Liver (tissue), 9 donors: ENCODE measurements around the gene PAPPA. TPM values are rescaled to one million over a fixed set of nuclear protein-coding genes. Genes with fewer than 3 reads are reported as not detected.

Experiments
- DNase-seq: peaks from one replicate; pipeline ENCODE4 v3.0.0-alpha.2; 2017; ENCODE audit warnings: low spot score
- H3K27ac ChIP-seq, 2 donors: one replicate each; pipeline ENCODE4 v1.7.0; 2013; ENCODE audit warnings: inconsistent platforms in 2 of 2, low read length in 2 of 2, control low read depth in 1 of 2, low read depth in 1 of 2, mild to moderate bottlenecking in 1 of 2
- H3K27me3 ChIP-seq, 4 donors: one replicate each; pipeline versions ENCODE4 v1.6.1 to v1.7.0; 2013; ENCODE audit warnings: low read length in 3 of 4, inconsistent platforms in 1 of 4, mild to moderate bottlenecking in 1 of 4, moderate library complexity in 1 of 4; ENCODE audit not compliant: control insufficient read depth in 4 of 4, insufficient read depth in 4 of 4
- H3K36me3 ChIP-seq, 4 donors: one replicate each; pipeline versions ENCODE4 v1.6.1 to v1.7.0; 2013; ENCODE audit warnings: low read length in 3 of 4, mild to moderate bottlenecking in 3 of 4, low read depth in 1 of 4, moderate library complexity in 1 of 4; ENCODE audit not compliant: control insufficient read depth in 4 of 4, insufficient read depth in 3 of 4
- H3K4me1 ChIP-seq, 4 donors: one replicate each; pipeline versions ENCODE4 v1.6.1 to v1.7.0; 2013; ENCODE audit warnings: low read length in 3 of 4, mild to moderate bottlenecking in 3 of 4, moderate library complexity in 1 of 4; ENCODE audit not compliant: control insufficient read depth in 4 of 4, insufficient read depth in 4 of 4
- H3K4me3 ChIP-seq, 3 donors: one replicate each; pipeline versions ENCODE4 v1.6.1 to v1.7.0; 2013; ENCODE audit warnings: low read length in 3 of 3, control low read depth in 1 of 3, low read depth in 1 of 3, mild to moderate bottlenecking in 1 of 3
- H3K9ac ChIP-seq, 2 donors: one replicate each; pipeline ENCODE4 v1.7.0; 2013; ENCODE audit warnings: low read length in 2 of 2, mild to moderate bottlenecking in 2 of 2, moderate library complexity in 2 of 2, control low read depth in 1 of 2, low read depth in 1 of 2
- H3K9me3 ChIP-seq, 4 donors: one replicate each; pipeline versions ENCODE4 v1.6.1 to v1.7.0; 2013; ENCODE audit warnings: low read length in 3 of 4; ENCODE audit not compliant: control insufficient read depth in 4 of 4
- FOXA1 ChIP-seq: IDR thresholded peaks from 2 replicates; pipeline ENCODE4 v1.6.1; 2016; ENCODE audit warnings: antibody characterized with exemption
- FOXA2 ChIP-seq: IDR thresholded peaks from 2 replicates; pipeline ENCODE4 v1.6.1; 2016; ENCODE audit warnings: antibody characterized with exemption
- GABPA ChIP-seq, 2 donors: IDR thresholded peaks in 1 of 2; conservative IDR thresholded peaks in 1 of 2; 2 replicates each; pipeline ENCODE4 v1.6.1; 2016; ENCODE audit warnings: antibody characterized with exemption in 2 of 2, mild to moderate bottlenecking in 1 of 2, moderate library complexity in 1 of 2
- HNF4A ChIP-seq, 2 donors: conservative IDR thresholded peaks; 2 replicates each; pipeline ENCODE4 v1.6.1; 2016; ENCODE audit warnings: antibody characterized with exemption in 2 of 2, mild to moderate bottlenecking in 2 of 2
- HNF4G ChIP-seq: IDR thresholded peaks from 2 replicates; pipeline ENCODE4 v1.6.1; 2016; ENCODE audit warnings: antibody characterized with exemption
- NR2F2 ChIP-seq: IDR thresholded peaks from 2 replicates; pipeline ENCODE4 v1.6.1; 2016; ENCODE audit warnings: antibody characterized with exemption
- RAD21 ChIP-seq, 2 donors: IDR thresholded peaks; 2 replicates each; pipeline ENCODE4 v1.6.1; 2016; ENCODE audit warnings: antibody characterized with exemption in 2 of 2, mild to moderate bottlenecking in 2 of 2
- RXRA ChIP-seq, 2 donors: IDR thresholded peaks; 2 replicates each; pipeline ENCODE4 v1.6.1; 2017 to 2018; ENCODE audit warnings: antibody characterized with exemption in 2 of 2, mild to moderate bottlenecking in 1 of 2
- SP1 ChIP-seq: IDR thresholded peaks from 2 replicates; pipeline ENCODE4 v1.6.1; 2018; ENCODE audit warnings: antibody characterized with exemption, mild to moderate bottlenecking
- TAF1 ChIP-seq: conservative IDR thresholded peaks from 2 replicates; pipeline ENCODE4 v1.6.1; 2016; ENCODE audit warnings: antibody characterized with exemption, mild to moderate bottlenecking
- WGBS: extraction: QIAGEN DNeasy Blood & Tissue Kit; methylation state at CpG from one replicate; pipeline ENCODE4 v1.1.7; 2013; 5-methylcytosine and 5-hydroxymethylcytosine counted together
- polyA plus RNA-seq, 2 donors: library from polyadenylated mRNA; stranded (reverse) in 1 of 2; unstranded in 1 of 2; fragments of 200-250 nt in 1 of 2; fragments of >200 nt in 1 of 2; fragmentation: Nextera tagmentation in 1 of 2; extraction: Ambion mirVana in 1 of 2; gene quantifications; one replicate each; pipeline versions ENCODE4 v1.2.1 to v1.2.3, GENCODE V29; 2013 to 2015
- total RNA-seq, 2 donors: library from RNA; depleted of rRNA; stranded (reverse); fragments of >200 nt; gene quantifications; one replicate each; pipeline ENCODE4 v1.2.3, GENCODE V29; 2014
- TF ChIP-seq, protein P1 (sequence below): IDR thresholded peaks from 2 replicates; pipeline ENCODE4 v1.6.1; 2016; ENCODE audit warnings: antibody characterized with exemption
- TF ChIP-seq, protein P2 (sequence below): IDR thresholded peaks from 2 replicates; pipeline ENCODE4 v1.6.1; 2016; ENCODE audit warnings: antibody characterized with exemption
- TF ChIP-seq, protein P3 (sequence below): IDR thresholded peaks from 2 replicates; pipeline ENCODE4 v1.6.1; 2016; ENCODE audit warnings: antibody characterized with exemption, mild to moderate bottlenecking
- TF ChIP-seq, protein P4 (sequence below): fragments of 150-350 bp; IDR thresholded peaks from 2 replicates; pipeline ENCODE4 v1.5.1; 2017; ENCODE audit warnings: improper control_type of control experiment, low read depth, low read length; ENCODE audit not compliant: missing input control
- donor health status: healthy.
- donor health status: healthy.
- donor health status: healthy.
- donor health status: healthy.
- donor health status: healthy.

PAPPA gene
- total and polyA plus RNA-seq, 4 donors = 0.03 to 0.33 (median 0.20) TPM

DNA sequence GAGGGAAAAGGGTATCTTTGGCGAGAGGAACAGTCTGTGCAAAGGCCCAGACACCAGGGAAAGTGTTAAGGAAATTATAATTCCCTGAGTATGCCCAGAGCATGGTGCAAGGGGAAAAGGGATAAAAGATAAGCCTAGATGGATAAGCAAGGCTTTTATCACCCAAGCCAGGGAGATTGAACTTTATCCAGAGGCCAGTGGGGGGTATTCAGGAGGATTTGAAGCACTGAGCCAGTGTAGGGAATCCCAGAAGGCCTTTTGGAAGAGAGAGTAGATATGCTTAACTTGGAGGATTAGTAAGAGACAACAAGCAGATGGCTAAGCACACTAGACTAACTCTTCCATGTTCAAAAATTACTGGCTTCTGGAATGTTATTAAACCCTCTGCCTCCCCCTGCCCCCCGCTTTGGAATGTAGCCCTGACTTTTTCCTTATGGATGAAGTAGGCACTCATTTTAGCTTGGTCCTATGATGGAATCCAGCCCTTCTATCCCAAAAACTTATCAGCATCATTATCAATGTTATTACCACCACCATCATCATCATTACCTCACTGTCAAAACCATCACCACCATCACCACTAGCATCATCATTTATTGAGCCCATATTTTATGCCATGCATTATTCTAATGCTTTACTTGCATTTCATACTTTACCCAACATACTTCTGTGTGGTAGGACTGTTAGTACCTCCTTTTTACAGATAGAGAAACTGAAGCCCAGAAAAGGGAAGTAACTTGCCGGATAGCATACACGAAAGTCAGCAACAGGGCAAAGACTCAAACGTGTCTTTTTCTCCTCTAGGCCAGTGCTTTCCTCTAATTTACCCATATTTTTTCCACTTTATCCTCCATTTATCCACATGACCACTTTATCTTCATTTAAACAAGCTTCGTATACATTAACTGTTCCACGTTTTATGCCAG lies 237.0 kb downstream of the PAPPA start:
- WGBS = 88% methylated on average over 7 of the region's 7 CpGs
- H3K27ac ChIP-seq = no peak overlapping the region
- no peak for DNase-seq
- H3K4me3 ChIP-seq = no peak overlapping the region
- H3K4me1 ChIP-seq = no peaks in the 10 kb centered on the region
- no peaks in the 10 kb centered on the region for H3K9me3 ChIP-seq
- TF ChIP-seq, protein P1, sequence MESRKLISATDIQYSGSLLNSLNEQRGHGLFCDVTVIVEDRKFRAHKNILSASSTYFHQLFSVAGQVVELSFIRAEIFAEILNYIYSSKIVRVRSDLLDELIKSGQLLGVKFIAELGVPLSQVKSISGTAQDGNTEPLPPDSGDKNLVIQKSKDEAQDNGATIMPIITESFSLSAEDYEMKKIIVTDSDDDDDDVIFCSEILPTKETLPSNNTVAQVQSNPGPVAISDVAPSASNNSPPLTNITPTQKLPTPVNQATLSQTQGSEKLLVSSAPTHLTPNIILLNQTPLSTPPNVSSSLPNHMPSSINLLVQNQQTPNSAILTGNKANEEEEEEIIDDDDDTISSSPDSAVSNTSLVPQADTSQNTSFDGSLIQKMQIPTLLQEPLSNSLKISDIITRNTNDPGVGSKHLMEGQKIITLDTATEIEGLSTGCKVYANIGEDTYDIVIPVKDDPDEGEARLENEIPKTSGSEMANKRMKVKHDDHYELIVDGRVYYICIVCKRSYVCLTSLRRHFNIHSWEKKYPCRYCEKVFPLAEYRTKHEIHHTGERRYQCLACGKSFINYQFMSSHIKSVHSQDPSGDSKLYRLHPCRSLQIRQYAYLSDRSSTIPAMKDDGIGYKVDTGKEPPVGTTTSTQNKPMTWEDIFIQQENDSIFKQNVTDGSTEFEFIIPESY = no peak
- no peak for TF ChIP-seq HNF4A (conservative IDR thresholded peaks at IDR 0.05)
- TF ChIP-seq, protein P2, sequence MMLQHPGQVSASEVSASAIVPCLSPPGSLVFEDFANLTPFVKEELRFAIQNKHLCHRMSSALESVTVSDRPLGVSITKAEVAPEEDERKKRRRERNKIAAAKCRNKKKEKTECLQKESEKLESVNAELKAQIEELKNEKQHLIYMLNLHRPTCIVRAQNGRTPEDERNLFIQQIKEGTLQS = no peak
- no peak for TF ChIP-seq FOXA2
- TF ChIP-seq RAD21 (IDR thresholded peaks at IDR 0.05) = no peak
- no peak for TF ChIP-seq NR2F2
- TF ChIP-seq TAF1 = no peak
- no peak for TF ChIP-seq FOXA1
- no peak for TF ChIP-seq SP1
- TF ChIP-seq GABPA (IDR thresholded peaks at IDR 0.05 in 1 of 2, conservative IDR thresholded peaks at IDR 0.05 in 1 of 2) = no peak
- no peak for TF ChIP-seq HNF4G
- TF ChIP-seq, protein P3, sequence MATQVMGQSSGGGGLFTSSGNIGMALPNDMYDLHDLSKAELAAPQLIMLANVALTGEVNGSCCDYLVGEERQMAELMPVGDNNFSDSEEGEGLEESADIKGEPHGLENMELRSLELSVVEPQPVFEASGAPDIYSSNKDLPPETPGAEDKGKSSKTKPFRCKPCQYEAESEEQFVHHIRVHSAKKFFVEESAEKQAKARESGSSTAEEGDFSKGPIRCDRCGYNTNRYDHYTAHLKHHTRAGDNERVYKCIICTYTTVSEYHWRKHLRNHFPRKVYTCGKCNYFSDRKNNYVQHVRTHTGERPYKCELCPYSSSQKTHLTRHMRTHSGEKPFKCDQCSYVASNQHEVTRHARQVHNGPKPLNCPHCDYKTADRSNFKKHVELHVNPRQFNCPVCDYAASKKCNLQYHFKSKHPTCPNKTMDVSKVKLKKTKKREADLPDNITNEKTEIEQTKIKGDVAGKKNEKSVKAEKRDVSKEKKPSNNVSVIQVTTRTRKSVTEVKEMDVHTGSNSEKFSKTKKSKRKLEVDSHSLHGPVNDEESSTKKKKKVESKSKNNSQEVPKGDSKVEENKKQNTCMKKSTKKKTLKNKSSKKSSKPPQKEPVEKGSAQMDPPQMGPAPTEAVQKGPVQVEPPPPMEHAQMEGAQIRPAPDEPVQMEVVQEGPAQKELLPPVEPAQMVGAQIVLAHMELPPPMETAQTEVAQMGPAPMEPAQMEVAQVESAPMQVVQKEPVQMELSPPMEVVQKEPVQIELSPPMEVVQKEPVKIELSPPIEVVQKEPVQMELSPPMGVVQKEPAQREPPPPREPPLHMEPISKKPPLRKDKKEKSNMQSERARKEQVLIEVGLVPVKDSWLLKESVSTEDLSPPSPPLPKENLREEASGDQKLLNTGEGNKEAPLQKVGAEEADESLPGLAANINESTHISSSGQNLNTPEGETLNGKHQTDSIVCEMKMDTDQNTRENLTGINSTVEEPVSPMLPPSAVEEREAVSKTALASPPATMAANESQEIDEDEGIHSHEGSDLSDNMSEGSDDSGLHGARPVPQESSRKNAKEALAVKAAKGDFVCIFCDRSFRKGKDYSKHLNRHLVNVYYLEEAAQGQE = no peak
- TF ChIP-seq, protein P4, sequence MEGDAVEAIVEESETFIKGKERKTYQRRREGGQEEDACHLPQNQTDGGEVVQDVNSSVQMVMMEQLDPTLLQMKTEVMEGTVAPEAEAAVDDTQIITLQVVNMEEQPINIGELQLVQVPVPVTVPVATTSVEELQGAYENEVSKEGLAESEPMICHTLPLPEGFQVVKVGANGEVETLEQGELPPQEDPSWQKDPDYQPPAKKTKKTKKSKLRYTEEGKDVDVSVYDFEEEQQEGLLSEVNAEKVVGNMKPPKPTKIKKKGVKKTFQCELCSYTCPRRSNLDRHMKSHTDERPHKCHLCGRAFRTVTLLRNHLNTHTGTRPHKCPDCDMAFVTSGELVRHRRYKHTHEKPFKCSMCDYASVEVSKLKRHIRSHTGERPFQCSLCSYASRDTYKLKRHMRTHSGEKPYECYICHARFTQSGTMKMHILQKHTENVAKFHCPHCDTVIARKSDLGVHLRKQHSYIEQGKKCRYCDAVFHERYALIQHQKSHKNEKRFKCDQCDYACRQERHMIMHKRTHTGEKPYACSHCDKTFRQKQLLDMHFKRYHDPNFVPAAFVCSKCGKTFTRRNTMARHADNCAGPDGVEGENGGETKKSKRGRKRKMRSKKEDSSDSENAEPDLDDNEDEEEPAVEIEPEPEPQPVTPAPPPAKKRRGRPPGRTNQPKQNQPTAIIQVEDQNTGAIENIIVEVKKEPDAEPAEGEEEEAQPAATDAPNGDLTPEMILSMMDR = no peak
- no peak for TF ChIP-seq RXRA (IDR thresholded peaks at IDR 0.05)
- H3K9ac ChIP-seq = no peak overlapping the region
- no peaks in the 10 kb centered on the region for H3K27me3 ChIP-seq
- H3K36me3 ChIP-seq = no peaks in the 10 kb centered on the region
